ENCODE data around the gene SVOP. TPM values are rescaled to one million over a fixed set of nuclear protein-coding genes. Genes with fewer than 3 reads are reported as not detected.

SVOP gene
- total and polyA plus RNA-seq, 2 experiments from 2014 or later: 0.10 TPM; not detected in 1

DNA sequence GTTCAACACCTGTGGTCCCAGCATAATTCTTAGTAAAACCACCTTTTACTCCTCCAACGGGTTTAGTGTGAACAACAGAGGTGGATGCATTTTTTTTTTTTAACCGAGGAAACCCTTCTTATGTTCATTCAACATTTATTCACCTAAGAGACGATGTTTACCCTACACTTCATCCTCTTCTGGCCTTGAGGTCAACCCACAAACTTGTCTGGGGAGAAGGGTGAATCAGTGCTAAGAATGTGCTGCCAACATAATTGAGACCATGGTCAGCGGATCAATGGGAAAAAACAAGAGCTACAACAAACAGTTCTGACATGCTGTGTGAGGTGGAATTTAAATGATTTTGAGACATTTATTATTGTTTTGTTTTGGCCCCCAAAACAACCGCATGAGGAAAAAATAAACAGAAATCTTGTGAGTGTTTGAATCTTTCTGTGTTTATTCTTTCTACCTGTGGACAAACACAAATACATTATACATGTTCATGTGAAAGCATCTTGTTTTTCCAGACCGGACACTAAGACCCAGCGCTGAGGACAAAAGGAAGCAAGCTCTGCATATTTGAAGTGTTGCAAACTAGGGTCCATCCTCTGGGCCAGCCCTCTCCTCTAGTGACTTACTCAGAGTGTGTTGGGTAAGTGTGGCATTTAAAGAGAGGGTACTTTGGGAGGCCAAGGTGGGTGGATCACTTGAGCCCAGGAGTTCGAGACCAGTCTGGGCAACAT lies 26.4 kb upstream of the SVOP start:
- H3F3A ChIP-seq (replicated peaks; ENCODE audit: low read depth): no peaks in the 10 kb centered on the region
- H2AFZ ChIP-seq: peak overlapping the region; percentile 83; the same call in 1 of the 2 replicates
- ATAC-seq (no peak), DNase-seq (ENCODE audit: low spot score) (no peak)
- no peaks in the 10 kb centered on the region for H3K4me1 ChIP-seq (ENCODE audit: insufficient read depth)
- no peak overlapping the region for H3K4me2 ChIP-seq
- no peak overlapping the region for H3K27ac ChIP-seq (ENCODE audit: low read depth)
- Mint-ChIP-seq H3K27me3 (ENCODE audit: insufficient read depth, low read depth, poor library complexity) (no peaks in the 10 kb centered on the region), H3K4me1 (peaks cover 3% of the 10 kb centered on the region; the same call in 2 of the 3 replicates), H3K36me3 (ENCODE audit: low read depth) (no peaks in the 10 kb centered on the region), H3K9me3 (no peaks in the 10 kb centered on the region; the same call in 2 of the 3 replicates), H3K27ac (no peak overlapping the region), H3K4me3 (no peak overlapping the region)
- H3K4me3 ChIP-seq: no peak overlapping the region
- no peaks in the 10 kb centered on the region for H3K27me3 ChIP-seq (ENCODE audit: insufficient read depth)
- TF ChIP-seq, protein P1, sequence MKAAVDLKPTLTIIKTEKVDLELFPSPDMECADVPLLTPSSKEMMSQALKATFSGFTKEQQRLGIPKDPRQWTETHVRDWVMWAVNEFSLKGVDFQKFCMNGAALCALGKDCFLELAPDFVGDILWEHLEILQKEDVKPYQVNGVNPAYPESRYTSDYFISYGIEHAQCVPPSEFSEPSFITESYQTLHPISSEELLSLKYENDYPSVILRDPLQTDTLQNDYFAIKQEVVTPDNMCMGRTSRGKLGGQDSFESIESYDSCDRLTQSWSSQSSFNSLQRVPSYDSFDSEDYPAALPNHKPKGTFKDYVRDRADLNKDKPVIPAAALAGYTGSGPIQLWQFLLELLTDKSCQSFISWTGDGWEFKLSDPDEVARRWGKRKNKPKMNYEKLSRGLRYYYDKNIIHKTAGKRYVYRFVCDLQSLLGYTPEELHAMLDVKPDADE (IDR thresholded peaks at IDR 0.05): no peak
- TF ChIP-seq EZH2phosphoT487 (IDR thresholded peaks at IDR 0.05; ENCODE audit: unreplicated experiment) (no peak), STAT1 (IDR thresholded peaks at IDR 0.05; ENCODE audit: unreplicated experiment) (no peak), JUNB (IDR thresholded peaks at IDR 0.05; ENCODE audit: unreplicated experiment) (no peak), EZH2 (IDR thresholded peaks at IDR 0.05; ENCODE audit: low read depth, unreplicated experiment) (no peak), ZNF331 (CRISPR knock-in tag; IDR thresholded peaks at IDR 0.05; ENCODE audit: low read depth) (no peak)
- no peaks in the 10 kb centered on the region for H3K79me2 ChIP-seq (replicated peaks; ENCODE audit: insufficient read depth)
- H3K36me3 ChIP-seq (ENCODE audit: insufficient read depth): no peaks in the 10 kb centered on the region
- no peaks in the 10 kb centered on the region for H3K9me2 ChIP-seq (ENCODE audit: insufficient read depth)
- H4K20me1 ChIP-seq (replicated peaks; ENCODE audit: insufficient read depth): no peaks in the 10 kb centered on the region

- ATAC-seq (no peak), DNase-seq (ENCODE audit: low spot score) (no peak)
- Histone ChIP-seq H3K36me3 (ENCODE audit: insufficient read depth) (no peaks in the 10 kb centered on the region), H3K27ac (ENCODE audit: low read depth) (no peak overlapping the region), H3K4me2 (no peak overlapping the region), H3F3A (replicated peaks; ENCODE audit: low read depth) (no peaks in the 10 kb centered on the region), H3K9me2 (ENCODE audit: insufficient read depth) (no peaks in the 10 kb centered on the region), H2AFZ (no peak overlapping the region), H3K4me1 (ENCODE audit: insufficient read depth) (no peaks in the 10 kb centered on the region), H3K79me2 (replicated peaks; ENCODE audit: insufficient read depth) (no peaks in the 10 kb centered on the region), H3K27me3 (ENCODE audit: insufficient read depth) (no peaks in the 10 kb centered on the region), H4K20me1 (replicated peaks; ENCODE audit: insufficient read depth) (no peaks in the 10 kb centered on the region), H3K4me3 (no peak overlapping the region)
- Mint-ChIP-seq H3K27ac (no peak overlapping the region), H3K4me3 (no peak overlapping the region), H3K36me3 (ENCODE audit: low read depth) (no peaks in the 10 kb centered on the region), H3K9me3 (peaks cover 3% of the 10 kb centered on the region; the same call in 1 of the 3 replicates), H3K4me1 (no peaks in the 10 kb centered on the region), H3K27me3 (ENCODE audit: insufficient read depth, low read depth, poor library complexity) (no peaks in the 10 kb centered on the region)
- TF ChIP-seq ZNF114 (CRISPR knock-in tag; IDR thresholded peaks at IDR 0.05): no peak
- TF ChIP-seq STAT1 (IDR thresholded peaks at IDR 0.05; ENCODE audit: unreplicated experiment): no peak
- no peak for TF ChIP-seq CTCF (conservative IDR thresholded peaks at IDR 0.05; ENCODE audit: low read depth in 2 of 2)
- TF ChIP-seq, protein P1 (IDR thresholded peaks at IDR 0.05): no peak
- TF ChIP-seq EZH2 (IDR thresholded peaks at IDR 0.05; ENCODE audit: low read depth, unreplicated experiment): no peak
- TF ChIP-seq POLR2AphosphoS5 (IDR thresholded peaks at IDR 0.05; ENCODE audit: low read depth): no peak
- TF ChIP-seq NANOG (IDR thresholded peaks at IDR 0.05; ENCODE audit: borderline replicate concordance): no peak
- TF ChIP-seq CREB1 (CRISPR knock-in tag; IDR thresholded peaks at IDR 0.05; ENCODE audit: low read depth): no peak
- TF ChIP-seq, protein P2, sequence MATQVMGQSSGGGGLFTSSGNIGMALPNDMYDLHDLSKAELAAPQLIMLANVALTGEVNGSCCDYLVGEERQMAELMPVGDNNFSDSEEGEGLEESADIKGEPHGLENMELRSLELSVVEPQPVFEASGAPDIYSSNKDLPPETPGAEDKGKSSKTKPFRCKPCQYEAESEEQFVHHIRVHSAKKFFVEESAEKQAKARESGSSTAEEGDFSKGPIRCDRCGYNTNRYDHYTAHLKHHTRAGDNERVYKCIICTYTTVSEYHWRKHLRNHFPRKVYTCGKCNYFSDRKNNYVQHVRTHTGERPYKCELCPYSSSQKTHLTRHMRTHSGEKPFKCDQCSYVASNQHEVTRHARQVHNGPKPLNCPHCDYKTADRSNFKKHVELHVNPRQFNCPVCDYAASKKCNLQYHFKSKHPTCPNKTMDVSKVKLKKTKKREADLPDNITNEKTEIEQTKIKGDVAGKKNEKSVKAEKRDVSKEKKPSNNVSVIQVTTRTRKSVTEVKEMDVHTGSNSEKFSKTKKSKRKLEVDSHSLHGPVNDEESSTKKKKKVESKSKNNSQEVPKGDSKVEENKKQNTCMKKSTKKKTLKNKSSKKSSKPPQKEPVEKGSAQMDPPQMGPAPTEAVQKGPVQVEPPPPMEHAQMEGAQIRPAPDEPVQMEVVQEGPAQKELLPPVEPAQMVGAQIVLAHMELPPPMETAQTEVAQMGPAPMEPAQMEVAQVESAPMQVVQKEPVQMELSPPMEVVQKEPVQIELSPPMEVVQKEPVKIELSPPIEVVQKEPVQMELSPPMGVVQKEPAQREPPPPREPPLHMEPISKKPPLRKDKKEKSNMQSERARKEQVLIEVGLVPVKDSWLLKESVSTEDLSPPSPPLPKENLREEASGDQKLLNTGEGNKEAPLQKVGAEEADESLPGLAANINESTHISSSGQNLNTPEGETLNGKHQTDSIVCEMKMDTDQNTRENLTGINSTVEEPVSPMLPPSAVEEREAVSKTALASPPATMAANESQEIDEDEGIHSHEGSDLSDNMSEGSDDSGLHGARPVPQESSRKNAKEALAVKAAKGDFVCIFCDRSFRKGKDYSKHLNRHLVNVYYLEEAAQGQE (IDR thresholded peaks at IDR 0.05; ENCODE audit: unreplicated experiment): no peak
- TF ChIP-seq JUNB (IDR thresholded peaks at IDR 0.05; ENCODE audit: unreplicated experiment): no peak
Measured at GRCh38 chr12:109044241-109044640, 23.4 kb upstream of the SVOP start.

Data from GM23338 (cell line).